Activated CD4-positive, alpha-beta T cell treated with anti-CD3 and anti-CD28 coated beads, Interleukin-2, amount 50 U/mL, for 48 hours (primary cell): ENCODE results near the gene TPSAB1.
"Not testable (repeated sequence)": the region's sequence is repeated elsewhere in the genome, so short reads cannot be mapped to it uniquely, and the experiment has no call there.

Experiments
- DNase-seq, 2 experiments: peaks; one replicate each; pipeline ENCODE4 v3.0.0-alpha.2; 2020

Gene TPSAB1

GRCh38 chr16:1225051-1225451 lies 15.5 kb upstream of the TPSAB1 start, which contains the start of gene TPSG1:
TSS of gene TPSG1 (minus strand) at chr16:1225268. CDS start at chr16:1225252, 16 bp downstream.
- DNase-seq: no peak

GRCh38 chr16:1225728-1226311 lies 14.7 kb upstream of the TPSAB1 start:
- DNase-seq: not testable (repeated sequence)

- not testable (repeated sequence) for DNase-seq
Measured at GRCh38 chr16:1226692-1227091, 13.8 kb upstream of the TPSAB1 start.

- DNase-seq: not testable (repeated sequence)
Measured at GRCh38 chr16:1228227-1228626, 12.3 kb upstream of the TPSAB1 start.

- not testable (repeated sequence) for DNase-seq
Measured at GRCh38 chr16:1229476-1229875, 11.0 kb upstream of the TPSAB1 start.

- not testable (repeated sequence) for DNase-seq
Measured at GRCh38 chr16:1230084-1230470, 10.4 kb upstream of the TPSAB1 start, which contains the start of gene TPSB2. TSS of gene TPSB2 (minus strand) at chr16:1230184. CDS start at chr16:1229951, 233 bp downstream.

- not testable (repeated sequence) for DNase-seq
Measured at GRCh38 chr16:1230471-1231212, 9.9 kb upstream of the TPSAB1 start.

GRCh38 chr16:1231301-1231700 lies 9.2 kb upstream of the TPSAB1 start:
- not testable (repeated sequence) for DNase-seq

- DNase-seq: not testable (repeated sequence)
Measured at GRCh38 chr16:1232049-1232748, 8.3 kb upstream of the TPSAB1 start.

GRCh38 chr16:1236659-1237058 lies 3.8 kb upstream of the TPSAB1 start:
- not testable (repeated sequence) for DNase-seq

- DNase-seq: no peak
Measured at GRCh38 chr16:1237990-1238389, 2.5 kb upstream of the TPSAB1 start.

GRCh38 chr16:1238909-1239308 lies 1.6 kb upstream of the TPSAB1 start:
- DNase-seq: not testable (repeated sequence)

GRCh38 chr16:1239575-1239974 lies 930 bp upstream of the TPSAB1 start:
- not testable (repeated sequence) for DNase-seq

- not testable (repeated sequence) for DNase-seq
Measured at GRCh38 chr16:1241081-1241480, 576 bp downstream of the TPSAB1 start.

- DNase-seq: not testable (repeated sequence)
Measured at GRCh38 chr16:1243363-1243762, 2.9 kb downstream of the TPSAB1 start.

- not testable (repeated sequence) for DNase-seq
Measured at GRCh38 chr16:1243907-1244850, 3.7 kb downstream of the TPSAB1 start.

GRCh38 chr16:1244881-1245280 lies 4.4 kb downstream of the TPSAB1 start:
- DNase-seq: no peak

- no peak for DNase-seq
Measured at GRCh38 chr16:1245452-1246020, 5.0 kb downstream of the TPSAB1 start.

- DNase-seq: not testable (repeated sequence)
Measured at GRCh38 chr16:1247903-1248537, 7.5 kb downstream of the TPSAB1 start.

- not testable (repeated sequence) for DNase-seq
Measured at GRCh38 chr16:1249031-1249755, 8.7 kb downstream of the TPSAB1 start.
